Neural progenitor cell (in vitro differentiated cells): ENCODE measurements around the gene EDEM3.
"Not testable (repeated sequence)": the region's sequence is repeated elsewhere in the genome, so short reads cannot be mapped to it uniquely, and the experiment has no call there.

Source experiments
- EZH2 ChIP-seq: fragments of 200-600 bp; sonication (generic); IDR thresholded peaks from 2 replicates; pipeline ENCODE4 v1.6.1; 2017; ENCODE audit warnings: antibody characterized with exemption, mild to moderate bottlenecking, moderate library complexity
- TF ChIP-seq, protein P1 (sequence below): fragments of 200-600 bp; sonication (generic); IDR thresholded peaks from 2 replicates; pipeline ENCODE4 v1.5.1; 2017; ENCODE audit warnings: antibody characterized with exemption, mild to moderate bottlenecking

DNA sequence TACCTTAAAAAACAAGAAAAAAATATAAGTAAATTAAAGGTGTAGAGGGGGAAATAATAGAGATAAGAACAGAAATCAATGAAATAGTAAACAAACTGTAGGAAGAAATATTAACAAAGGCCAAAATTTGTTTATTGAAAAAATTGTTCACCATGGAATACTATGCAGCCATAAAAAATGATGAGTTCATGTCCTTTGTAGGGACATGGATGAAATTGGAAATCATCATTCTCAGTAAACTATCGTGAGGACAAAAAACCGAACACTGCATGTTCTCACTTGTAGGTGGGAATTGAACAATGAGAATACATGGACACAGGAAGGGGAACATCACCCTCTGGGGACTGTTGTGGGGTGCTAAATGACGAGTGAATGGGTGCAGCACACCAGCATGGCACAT, 75.2 kb downstream of the EDEM3 start:
- TF ChIP-seq, protein P1, sequence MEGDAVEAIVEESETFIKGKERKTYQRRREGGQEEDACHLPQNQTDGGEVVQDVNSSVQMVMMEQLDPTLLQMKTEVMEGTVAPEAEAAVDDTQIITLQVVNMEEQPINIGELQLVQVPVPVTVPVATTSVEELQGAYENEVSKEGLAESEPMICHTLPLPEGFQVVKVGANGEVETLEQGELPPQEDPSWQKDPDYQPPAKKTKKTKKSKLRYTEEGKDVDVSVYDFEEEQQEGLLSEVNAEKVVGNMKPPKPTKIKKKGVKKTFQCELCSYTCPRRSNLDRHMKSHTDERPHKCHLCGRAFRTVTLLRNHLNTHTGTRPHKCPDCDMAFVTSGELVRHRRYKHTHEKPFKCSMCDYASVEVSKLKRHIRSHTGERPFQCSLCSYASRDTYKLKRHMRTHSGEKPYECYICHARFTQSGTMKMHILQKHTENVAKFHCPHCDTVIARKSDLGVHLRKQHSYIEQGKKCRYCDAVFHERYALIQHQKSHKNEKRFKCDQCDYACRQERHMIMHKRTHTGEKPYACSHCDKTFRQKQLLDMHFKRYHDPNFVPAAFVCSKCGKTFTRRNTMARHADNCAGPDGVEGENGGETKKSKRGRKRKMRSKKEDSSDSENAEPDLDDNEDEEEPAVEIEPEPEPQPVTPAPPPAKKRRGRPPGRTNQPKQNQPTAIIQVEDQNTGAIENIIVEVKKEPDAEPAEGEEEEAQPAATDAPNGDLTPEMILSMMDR, result not testable (repeated sequence)
- not testable (repeated sequence) for TF ChIP-seq EZH2
